HEK293 (cell line): Measurements from ENCODE around the gene ALDH7A1.
A peak's percentile ranks its signal among the peaks of the same experiment; 100 is the strongest.

Experiments used
- FEZF1 ChIP-seq: fragments of 450-650 bp; formaldehyde crosslinking; IDR thresholded peaks from 2 replicates; pipeline ENCODE4 v1.5.1; 2016; ENCODE audit warnings: missing biosample characterization, missing genetic modification characterization
- HOXC10 ChIP-seq: sonication (generic); formaldehyde crosslinking; IDR thresholded peaks from 2 replicates; pipeline ENCODE4 v1.8.1; 2023; ENCODE audit warnings: mild to moderate bottlenecking, missing genetic modification reagents
- KLF8 ChIP-seq: fragments of 450-650 bp; formaldehyde crosslinking; IDR thresholded peaks from 2 replicates; pipeline ENCODE4 v1.5.1; 2016; ENCODE audit warnings: missing biosample characterization, missing genetic modification characterization
- MEIS1 ChIP-seq: sonication (generic); formaldehyde crosslinking; IDR thresholded peaks from 2 replicates; pipeline ENCODE4 v1.8.1; 2022; ENCODE audit warnings: missing genetic modification reagents, mild to moderate bottlenecking, borderline replicate concordance
- OVOL3 ChIP-seq: fragments of 450-650 bp; formaldehyde crosslinking; IDR thresholded peaks from 2 replicates; pipeline ENCODE4 v1.5.1; 2016; ENCODE audit warnings: missing biosample characterization, missing genetic modification characterization
- SALL2 ChIP-seq: fragments of 450-650 bp; formaldehyde crosslinking; IDR thresholded peaks from 2 replicates; pipeline ENCODE4 v1.5.0; 2017; ENCODE audit warnings: missing biosample characterization, mild to moderate bottlenecking, missing genetic modification characterization, borderline replicate concordance
- SP7 ChIP-seq: fragments of 450-650 bp; formaldehyde crosslinking; IDR thresholded peaks from 2 replicates; pipeline ENCODE4 v1.5.1; 2016; ENCODE audit warnings: missing biosample characterization, missing genetic modification characterization
- TCF7L2 ChIP-seq: IDR thresholded peaks from 2 replicates; pipeline ENCODE4 v1.6.1; 2011; ENCODE audit warnings: low read depth, mild to moderate bottlenecking, inconsistent platforms, low read length, moderate library complexity, borderline replicate concordance
- ZBTB17 ChIP-seq: fragments of 450-650 bp; formaldehyde crosslinking; IDR thresholded peaks from 2 replicates; pipeline ENCODE4 v1.5.1; 2016; ENCODE audit warnings: missing biosample characterization, missing genetic modification characterization
- ZFP41 ChIP-seq: fragments of 450-650 bp; formaldehyde crosslinking; IDR thresholded peaks from 2 replicates; pipeline ENCODE4 v1.5.1; 2016; ENCODE audit warnings: missing biosample characterization, missing genetic modification characterization, borderline replicate concordance
- ZNF239 ChIP-seq: fragments of 450-650 bp; formaldehyde crosslinking; IDR thresholded peaks from 2 replicates; pipeline ENCODE4 v1.5.1; 2016; ENCODE audit warnings: missing biosample characterization, missing genetic modification characterization
- ZNF366 ChIP-seq: fragments of 450-650 bp; formaldehyde crosslinking; conservative IDR thresholded peaks from 2 replicates; pipeline ENCODE4 v1.5.1; 2016; ENCODE audit warnings: missing biosample characterization, missing genetic modification characterization
- ZNF510 ChIP-seq: fragments of 450-650 bp; formaldehyde crosslinking; IDR thresholded peaks from 2 replicates; pipeline ENCODE4 v1.5.1; 2018; ENCODE audit warnings: mild to moderate bottlenecking, missing genetic modification characterization, missing biosample characterization; ENCODE audit not compliant: insufficient replicate concordance
- ZNF560 ChIP-seq: fragments of 450-650 bp; formaldehyde crosslinking; IDR thresholded peaks from 2 replicates; pipeline ENCODE4 v1.5.1; 2017; ENCODE audit warnings: missing biosample characterization, missing genetic modification characterization, borderline replicate concordance
- ZNF596 ChIP-seq: fragments of 450-650 bp; IDR thresholded peaks from 2 replicates; pipeline ENCODE4 v1.5.0; 2018; ENCODE audit warnings: missing biosample characterization, mild to moderate bottlenecking, missing genetic modification characterization, moderate library complexity
- ZNF623 ChIP-seq: fragments of 450-650 bp; formaldehyde crosslinking; IDR thresholded peaks from 2 replicates; pipeline ENCODE4 v1.5.1; 2016; ENCODE audit warnings: missing biosample characterization, missing genetic modification characterization
- ZNF624 ChIP-seq: fragments of 450-650 bp; formaldehyde crosslinking; IDR thresholded peaks from 2 replicates; pipeline ENCODE4 v1.5.1; 2017; ENCODE audit warnings: missing biosample characterization, missing genetic modification characterization
- ZNF658 ChIP-seq: fragments of 450-650 bp; formaldehyde crosslinking; IDR thresholded peaks from 2 replicates; pipeline ENCODE4; 2016; ENCODE audit warnings: missing biosample characterization, missing genetic modification characterization
- ZNF792 ChIP-seq: fragments of 450-650 bp; formaldehyde crosslinking; IDR thresholded peaks from 2 replicates; pipeline ENCODE4 v1.5.1; 2016; ENCODE audit warnings: missing biosample characterization, missing genetic modification characterization
- ZNF837 ChIP-seq: fragments of 450-650 bp; formaldehyde crosslinking; IDR thresholded peaks from 2 replicates; pipeline ENCODE4 v1.5.1; 2016; ENCODE audit warnings: missing biosample characterization, missing genetic modification characterization
- TF ChIP-seq, protein P1 (sequence below): fragments of 450-650 bp; IDR thresholded peaks from 2 replicates; pipeline ENCODE4 v1.5.1; 2018; ENCODE audit warnings: missing biosample characterization, missing genetic modification characterization
- TF ChIP-seq, protein P2 (sequence below): fragments of 450-650 bp; formaldehyde crosslinking; IDR thresholded peaks from 2 replicates; pipeline ENCODE4 v1.5.1; 2016; ENCODE audit warnings: missing biosample characterization, missing genetic modification characterization, borderline replicate concordance
- TF ChIP-seq, protein P3 (sequence below): fragments of 450-650 bp; formaldehyde crosslinking; IDR thresholded peaks from 2 replicates; pipeline ENCODE4 v1.5.1; 2016; ENCODE audit warnings: missing biosample characterization, missing genetic modification characterization
- TF ChIP-seq, protein P4 (sequence below): fragments of 450-650 bp; formaldehyde crosslinking; IDR thresholded peaks from 2 replicates; pipeline ENCODE4 v1.5.1; 2016; ENCODE audit warnings: missing biosample characterization, missing genetic modification characterization
- TF ChIP-seq, protein P5 (sequence below): fragments of 450-650 bp; formaldehyde crosslinking; IDR thresholded peaks from 2 replicates; pipeline ENCODE4 v1.5.1; 2017; ENCODE audit warnings: missing biosample characterization, mild to moderate bottlenecking, missing genetic modification characterization, moderate library complexity
- TF ChIP-seq, protein P6 (sequence below): fragments of 450-650 bp; formaldehyde crosslinking; conservative IDR thresholded peaks from 2 replicates; pipeline ENCODE4 v1.5.1; 2016; ENCODE audit warnings: low read depth, missing biosample characterization, missing genetic modification characterization

Gene ALDH7A1

DNA sequence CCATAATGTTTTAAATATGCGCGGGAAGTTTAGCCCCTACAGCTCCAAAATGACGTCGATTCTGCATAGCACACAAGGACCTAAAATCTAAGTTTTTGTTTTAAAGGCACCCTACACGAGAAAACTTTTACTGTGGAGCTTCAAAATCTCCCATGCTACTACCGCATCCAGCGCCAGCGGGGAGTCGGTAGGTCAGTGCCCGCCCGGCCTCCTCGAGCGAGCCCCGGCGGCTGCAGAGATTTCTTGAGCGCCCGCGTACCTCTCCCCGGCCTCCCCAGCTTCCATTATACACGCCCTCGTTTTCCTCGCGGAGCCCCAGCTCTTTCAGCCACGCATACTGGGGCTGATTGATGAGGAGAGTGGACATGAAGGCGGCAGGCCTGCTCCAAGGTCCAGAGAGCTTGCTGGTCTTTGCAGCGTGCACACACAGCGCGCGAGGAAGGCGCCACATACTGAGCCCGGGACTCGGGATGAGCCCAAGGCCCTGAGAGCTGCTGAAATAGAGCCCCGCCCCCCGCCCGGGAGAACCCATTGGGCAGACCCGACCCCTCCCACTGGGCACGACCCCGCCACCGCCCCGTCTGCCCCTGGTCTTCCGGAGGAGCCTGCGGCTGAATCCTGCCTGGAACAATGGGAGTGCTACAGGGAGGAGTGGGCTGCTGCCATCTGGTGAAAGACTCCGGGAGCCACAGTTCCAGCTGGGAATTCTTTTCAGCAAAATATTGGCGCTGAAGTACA lies at the start of gene ALDH7A1 (continued):
- TF ChIP-seq, protein P1, sequence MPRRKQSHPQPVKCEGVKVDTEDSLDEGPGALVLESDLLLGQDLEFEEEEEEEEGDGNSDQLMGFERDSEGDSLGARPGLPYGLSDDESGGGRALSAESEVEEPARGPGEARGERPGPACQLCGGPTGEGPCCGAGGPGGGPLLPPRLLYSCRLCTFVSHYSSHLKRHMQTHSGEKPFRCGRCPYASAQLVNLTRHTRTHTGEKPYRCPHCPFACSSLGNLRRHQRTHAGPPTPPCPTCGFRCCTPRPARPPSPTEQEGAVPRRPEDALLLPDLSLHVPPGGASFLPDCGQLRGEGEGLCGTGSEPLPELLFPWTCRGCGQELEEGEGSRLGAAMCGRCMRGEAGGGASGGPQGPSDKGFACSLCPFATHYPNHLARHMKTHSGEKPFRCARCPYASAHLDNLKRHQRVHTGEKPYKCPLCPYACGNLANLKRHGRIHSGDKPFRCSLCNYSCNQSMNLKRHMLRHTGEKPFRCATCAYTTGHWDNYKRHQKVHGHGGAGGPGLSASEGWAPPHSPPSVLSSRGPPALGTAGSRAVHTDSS (tag by site-specific recombination) = 0 out of 2 replicates have a peak, but pooled peaks have one; percentile 35
- TF ChIP-seq ZNF560 (tag by site-specific recombination) = no peak
- no peak for TF ChIP-seq ZFP41 (tag by site-specific recombination)
- TF ChIP-seq ZNF623 (tag by site-specific recombination) = peak; percentile 80
- TF ChIP-seq MEIS1 = no peak; the same call in 1 of the 2 replicates
- TF ChIP-seq OVOL3 (tag by site-specific recombination) = no peak
- peak; percentile 81 for TF ChIP-seq SP7
- TF ChIP-seq, protein P2, sequence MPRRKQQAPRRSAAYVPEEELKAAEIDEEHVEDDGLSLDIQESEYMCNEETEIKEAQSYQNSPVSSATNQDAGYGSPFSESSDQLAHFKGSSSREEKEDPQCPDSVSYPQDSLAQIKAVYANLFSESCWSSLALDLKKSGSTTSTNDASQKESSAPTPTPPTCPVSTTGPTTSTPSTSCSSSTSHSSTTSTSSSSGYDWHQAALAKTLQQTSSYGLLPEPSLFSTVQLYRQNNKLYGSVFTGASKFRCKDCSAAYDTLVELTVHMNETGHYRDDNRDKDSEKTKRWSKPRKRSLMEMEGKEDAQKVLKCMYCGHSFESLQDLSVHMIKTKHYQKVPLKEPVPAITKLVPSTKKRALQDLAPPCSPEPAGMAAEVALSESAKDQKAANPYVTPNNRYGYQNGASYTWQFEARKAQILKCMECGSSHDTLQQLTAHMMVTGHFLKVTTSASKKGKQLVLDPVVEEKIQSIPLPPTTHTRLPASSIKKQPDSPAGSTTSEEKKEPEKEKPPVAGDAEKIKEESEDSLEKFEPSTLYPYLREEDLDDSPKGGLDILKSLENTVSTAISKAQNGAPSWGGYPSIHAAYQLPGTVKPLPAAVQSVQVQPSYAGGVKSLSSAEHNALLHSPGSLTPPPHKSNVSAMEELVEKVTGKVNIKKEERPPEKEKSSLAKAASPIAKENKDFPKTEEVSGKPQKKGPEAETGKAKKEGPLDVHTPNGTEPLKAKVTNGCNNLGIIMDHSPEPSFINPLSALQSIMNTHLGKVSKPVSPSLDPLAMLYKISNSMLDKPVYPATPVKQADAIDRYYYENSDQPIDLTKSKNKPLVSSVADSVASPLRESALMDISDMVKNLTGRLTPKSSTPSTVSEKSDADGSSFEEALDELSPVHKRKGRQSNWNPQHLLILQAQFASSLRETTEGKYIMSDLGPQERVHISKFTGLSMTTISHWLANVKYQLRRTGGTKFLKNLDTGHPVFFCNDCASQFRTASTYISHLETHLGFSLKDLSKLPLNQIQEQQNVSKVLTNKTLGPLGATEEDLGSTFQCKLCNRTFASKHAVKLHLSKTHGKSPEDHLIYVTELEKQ (tag by site-specific recombination) = no peak
- TF ChIP-seq ZBTB17 (tag by site-specific recombination) = peak; percentile 65
- TF ChIP-seq ZNF596 (tag by site-specific recombination) = peak; percentile 11; the same call in 1 of the 2 replicates
- TF ChIP-seq, protein P3, sequence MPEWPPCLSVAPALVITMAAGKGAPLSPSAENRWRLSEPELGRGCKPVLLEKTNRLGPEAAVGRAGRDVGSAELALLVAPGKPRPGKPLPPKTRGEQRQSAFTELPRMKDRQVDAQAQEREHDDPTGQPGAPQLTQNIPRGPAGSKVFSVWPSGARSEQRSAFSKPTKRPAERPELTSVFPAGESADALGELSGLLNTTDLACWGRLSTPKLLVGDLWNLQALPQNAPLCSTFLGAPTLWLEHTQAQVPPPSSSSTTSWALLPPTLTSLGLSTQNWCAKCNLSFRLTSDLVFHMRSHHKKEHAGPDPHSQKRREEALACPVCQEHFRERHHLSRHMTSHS (tag by site-specific recombination) = no peak
- TF ChIP-seq TCF7L2 = no peak
- TF ChIP-seq, protein P4, sequence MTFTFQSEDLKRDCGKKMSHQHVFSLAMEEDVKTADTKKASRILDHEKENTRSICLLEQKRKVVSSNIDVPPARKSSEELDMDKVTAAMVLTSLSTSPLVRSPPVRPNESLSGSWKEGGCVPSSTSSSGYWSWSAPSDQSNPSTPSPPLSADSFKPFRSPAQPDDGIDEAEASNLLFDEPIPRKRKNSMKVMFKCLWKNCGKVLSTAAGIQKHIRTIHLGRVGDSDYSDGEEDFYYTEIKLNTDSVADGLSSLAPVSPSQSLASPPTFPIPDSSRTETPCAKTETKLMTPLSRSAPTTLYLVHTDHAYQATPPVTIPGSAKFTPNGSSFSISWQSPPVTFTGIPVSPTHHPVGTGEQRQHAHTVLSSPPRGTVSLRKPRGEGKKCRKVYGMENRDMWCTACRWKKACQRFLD (tag by site-specific recombination) = no peak
- TF ChIP-seq, protein P5, sequence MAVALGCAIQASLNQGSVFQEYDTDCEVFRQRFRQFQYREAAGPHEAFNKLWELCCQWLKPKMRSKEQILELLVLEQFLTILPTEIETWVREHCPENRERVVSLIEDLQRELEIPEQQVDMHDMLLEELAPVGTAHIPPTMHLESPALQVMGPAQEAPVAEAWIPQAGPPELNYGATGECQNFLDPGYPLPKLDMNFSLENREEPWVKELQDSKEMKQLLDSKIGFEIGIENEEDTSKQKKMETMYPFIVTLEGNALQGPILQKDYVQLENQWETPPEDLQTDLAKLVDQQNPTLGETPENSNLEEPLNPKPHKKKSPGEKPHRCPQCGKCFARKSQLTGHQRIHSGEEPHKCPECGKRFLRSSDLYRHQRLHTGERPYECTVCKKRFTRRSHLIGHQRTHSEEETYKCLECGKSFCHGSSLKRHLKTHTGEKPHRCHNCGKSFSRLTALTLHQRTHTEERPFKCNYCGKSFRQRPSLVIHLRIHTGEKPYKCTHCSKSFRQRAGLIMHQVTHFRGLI (tag by site-specific recombination) = peak; percentile 51; the same call in 1 of the 2 replicates
- no peak for TF ChIP-seq ZNF792 (tag by site-specific recombination)
- peak; percentile 93 for TF ChIP-seq KLF8 (tag by site-specific recombination)
- TF ChIP-seq ZNF837 (tag by site-specific recombination) = no peak
- TF ChIP-seq ZNF239 (tag by site-specific recombination) = no peak
- TF ChIP-seq ZNF658 (tag by site-specific recombination) = no peak
- TF ChIP-seq HOXC10 = no peak
- TF ChIP-seq ZNF366 (tag by site-specific recombination) = peak; percentile 60; the same call in 1 of the 2 replicates
- no peak for TF ChIP-seq SALL2 (tag by site-specific recombination)
- TF ChIP-seq ZNF510 (tag by site-specific recombination) = no peak
- TF ChIP-seq, protein P6, sequence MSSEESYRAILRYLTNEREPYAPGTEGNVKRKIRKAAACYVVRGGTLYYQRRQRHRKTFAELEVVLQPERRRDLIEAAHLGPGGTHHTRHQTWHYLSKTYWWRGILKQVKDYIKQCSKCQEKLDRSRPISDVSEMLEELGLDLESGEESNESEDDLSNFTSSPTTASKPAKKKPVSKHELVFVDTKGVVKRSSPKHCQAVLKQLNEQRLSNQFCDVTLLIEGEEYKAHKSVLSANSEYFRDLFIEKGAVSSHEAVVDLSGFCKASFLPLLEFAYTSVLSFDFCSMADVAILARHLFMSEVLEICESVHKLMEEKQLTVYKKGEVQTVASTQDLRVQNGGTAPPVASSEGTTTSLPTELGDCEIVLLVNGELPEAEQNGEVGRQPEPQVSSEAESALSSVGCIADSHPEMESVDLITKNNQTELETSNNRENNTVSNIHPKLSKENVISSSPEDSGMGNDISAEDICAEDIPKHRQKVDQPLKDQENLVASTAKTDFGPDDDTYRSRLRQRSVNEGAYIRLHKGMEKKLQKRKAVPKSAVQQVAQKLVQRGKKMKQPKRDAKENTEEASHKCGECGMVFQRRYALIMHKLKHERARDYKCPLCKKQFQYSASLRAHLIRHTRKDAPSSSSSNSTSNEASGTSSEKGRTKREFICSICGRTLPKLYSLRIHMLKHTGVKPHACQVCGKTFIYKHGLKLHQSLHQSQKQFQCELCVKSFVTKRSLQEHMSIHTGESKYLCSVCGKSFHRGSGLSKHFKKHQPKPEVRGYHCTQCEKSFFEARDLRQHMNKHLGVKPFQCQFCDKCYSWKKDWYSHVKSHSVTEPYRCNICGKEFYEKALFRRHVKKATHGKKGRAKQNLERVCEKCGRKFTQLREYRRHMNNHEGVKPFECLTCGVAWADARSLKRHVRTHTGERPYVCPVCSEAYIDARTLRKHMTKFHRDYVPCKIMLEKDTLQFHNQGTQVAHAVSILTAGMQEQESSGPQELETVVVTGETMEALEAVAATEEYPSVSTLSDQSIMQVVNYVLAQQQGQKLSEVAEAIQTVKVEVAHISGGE = peak; percentile 39; the same call in 1 of the 2 replicates
- no peak for TF ChIP-seq FEZF1 (tag by site-specific recombination)
- no peak for TF ChIP-seq ZNF624
